ENCODE results near the gene DNER.
"Not testable (repeated sequence)": the region's sequence is repeated elsewhere in the genome, so short reads cannot be mapped to it uniquely, and the experiment has no call there.

Gene DNER

GRCh38 chr2:229714736-229715541, 584 bp upstream of the DNER start:
- DNase-seq (ENCODE audit: low spot score) = peak; percentile 58

GRCh38 chr2:229713371-229714079, 830 bp downstream of the DNER start:
- no peak for DNase-seq (ENCODE audit: low spot score)

GRCh38 chr2:229712136-229712535, 2.2 kb downstream of the DNER start:
- DNase-seq (ENCODE audit: low spot score) = no peak

- DNase-seq (ENCODE audit: low spot score) = no peak
Observed at GRCh38 chr2:229708335-229708734, 6.0 kb downstream of the DNER start.

- no peak for DNase-seq (ENCODE audit: low spot score)
Observed at GRCh38 chr2:229703909-229704630, 10.3 kb downstream of the DNER start.

- no peak for DNase-seq (ENCODE audit: low spot score)
Observed at GRCh38 chr2:229701716-229702115, 12.6 kb downstream of the DNER start.

GRCh38 chr2:229701062-229701461, 13.3 kb downstream of the DNER start:
- DNase-seq (ENCODE audit: low spot score) = no peak

- no peak for DNase-seq (ENCODE audit: low spot score)
Observed at GRCh38 chr2:229695961-229696360, 18.4 kb downstream of the DNER start.

GRCh38 chr2:229693845-229694244, 20.5 kb downstream of the DNER start:
- not testable (repeated sequence) for DNase-seq (ENCODE audit: low spot score)

- DNase-seq (ENCODE audit: low spot score) = no peak
Observed at GRCh38 chr2:229691631-229692030, 22.7 kb downstream of the DNER start.

GRCh38 chr2:229689307-229689839, 25.0 kb downstream of the DNER start:
- no peak for DNase-seq (ENCODE audit: low spot score)

GRCh38 chr2:229688141-229688540, 26.2 kb downstream of the DNER start:
- DNase-seq (ENCODE audit: low spot score) = no peak

- DNase-seq (ENCODE audit: low spot score) = no peak
Observed at GRCh38 chr2:229686122-229686919, 28.0 kb downstream of the DNER start.

- DNase-seq (ENCODE audit: low spot score) = no peak
Observed at GRCh38 chr2:229684942-229685562, 29.3 kb downstream of the DNER start.

- no peak for DNase-seq (ENCODE audit: low spot score)
Observed at GRCh38 chr2:229679393-229680125, 34.8 kb downstream of the DNER start.

- no peak for DNase-seq (ENCODE audit: low spot score)
Observed at GRCh38 chr2:229675569-229675968, 38.8 kb downstream of the DNER start.

GRCh38 chr2:229674830-229675530, 39.4 kb downstream of the DNER start:
- no peak for DNase-seq (ENCODE audit: low spot score)

GRCh38 chr2:229673676-229674075, 40.7 kb downstream of the DNER start:
- DNase-seq (ENCODE audit: low spot score) = no peak

- no peak for DNase-seq (ENCODE audit: low spot score)
Observed at GRCh38 chr2:229672021-229672420, 42.3 kb downstream of the DNER start.

- no peak for DNase-seq (ENCODE audit: low spot score)
Observed at GRCh38 chr2:229669841-229670240, 44.5 kb downstream of the DNER start.
